Measurements from ENCODE around the gene HTR2C.

- TF ChIP-seq CTCF (IDR thresholded peaks at IDR 0.05; ENCODE audit: poor library complexity, severe bottlenecking) (no peak), POLR2AphosphoS5 (IDR thresholded peaks at IDR 0.05) (no peak), RAD21 (conservative IDR thresholded peaks at IDR 0.05) (no peak), REST (IDR thresholded peaks at IDR 0.05; ENCODE audit: borderline replicate concordance) (no peak), TAF1 (IDR thresholded peaks at IDR 0.05; ENCODE audit: low read depth) (no peak), EZH2 (IDR thresholded peaks at IDR 0.05; ENCODE audit: borderline replicate concordance, insufficient read depth, low read length, poor library complexity, severe bottlenecking) (no peak)
Observed at GRCh38 chrX:114903618-114904017, 319.7 kb downstream of the HTR2C start.

All from neural cell (in vitro differentiated cells).